H1 (cell line): ENCODE data around the gene SMPX. TPM values are rescaled to one million over a fixed set of nuclear protein-coding genes. Genes with fewer than 3 reads are reported as not detected.

Experiments
- ASH2L ChIP-seq: fragments of 200-600, 300-600 bp; sonication (generic); IDR thresholded peaks from one replicate; pipeline ENCODE4 v1.7.1; 2017; ENCODE audit warnings: low read length
- EGR1 ChIP-seq: IDR thresholded peaks from 2 replicates; pipeline ENCODE4 v1.6.1; 2011; ENCODE audit warnings: low read depth, low read length, borderline replicate concordance
- EZH2 ChIP-seq: fragments of 200-600 bp; sonication (generic); IDR thresholded peaks from 2 replicates; pipeline ENCODE4 v1.7.1; 2012; ENCODE audit warnings: low read depth, mild to moderate bottlenecking, moderate library complexity, low read length, inconsistent platforms; ENCODE audit not compliant: severe bottlenecking
- HDAC2 ChIP-seq, 2 experiments: fragments of 300-600 bp in 1 of 2; sonication (generic) in 1 of 2; IDR thresholded peaks; 2 replicates each; pipeline ENCODE4 v1.6.1; 2011 to 2012; ENCODE audit warnings: low read depth in 2 of 2, low read length in 2 of 2, mild to moderate bottlenecking in 2 of 2, moderate library complexity in 2 of 2, borderline replicate concordance in 1 of 2, inconsistent platforms in 1 of 2
- PHF8 ChIP-seq: fragments of 200-600 bp; sonication (generic); conservative IDR thresholded peaks from 2 replicates; pipeline ENCODE4 v1.7.1; 2012; ENCODE audit warnings: low read depth, mild to moderate bottlenecking, inconsistent platforms, low read length, moderate library complexity
- SP4 ChIP-seq: IDR thresholded peaks from 2 replicates; pipeline ENCODE4 v1.6.1; 2012; ENCODE audit warnings: low read length, inconsistent platforms
- TCF12 ChIP-seq: IDR thresholded peaks from 2 replicates; pipeline ENCODE4 v1.6.1; 2011; ENCODE audit warnings: low read depth, mild to moderate bottlenecking, low read length
- polyA plus RNA-seq, 7 experiments: library from polyadenylated mRNA; depleted of rRNA in 3 of 7; stranded (reverse) in 5 of 7; unstranded in 2 of 7; fragments of >200 nt in 5 of 7; fragments of 200-250 nt in 2 of 7; gene quantifications; 1 replicate in 5 of 7; 2 replicates in 1 of 7; 4 replicates in 1 of 7; pipeline versions ENCODE4 v1.2.1 to v1.2.3, GENCODE V29; 2011 to 2013; ENCODE audit warnings: missing spikeins in 2 of 7, mixed read lengths in 2 of 7
- total RNA-seq: library from RNA; stranded (reverse); fragmentation: NEBNext Ultra II Directional; extraction: Animal tissue kit (Norgen Biotek cat#: 25700); gene quantifications from 2 replicates; pipeline ENCODE4 v1.2.1, GENCODE V29; 2021

Gene SMPX
- total and polyA plus RNA-seq, 2 of the 8 experiments (the other 6 are each of a cell fraction or from before 2014, with no cell fraction given) = not detected

GRCh38 chrX:21802839-21803238 is 44.9 kb upstream of the SMPX start (continued):
- TF ChIP-seq ASH2L (no peak), EZH2 (no peak), HDAC2 (IDR thresholded peaks at IDR 0.05; ENCODE audit: borderline replicate concordance in 1 of 2, low read depth in 2 of 2, low read length in 2 of 2) (no peak), TCF12 (no peak), SP4 (no peak), EGR1 (no peak), PHF8 (no peak)
- TF ChIP-seq, all 59 proteins: peak for 0
